HFF-Myc (cell line): ENCODE measurements around the gene LAMA5.

Experiments
- DNase-seq: peaks from one replicate; pipeline ENCODE4 v3.0.0-alpha.2; 2011; ENCODE audit warnings: low read depth; ENCODE audit errors: extremely low read depth
- H3K4me3 ChIP-seq: replicated peaks from 2 replicates; pipeline ENCODE4 v1.5.1; 2011; ENCODE audit warnings: low read depth, mild to moderate bottlenecking, control low read depth, low read length
- CTCF ChIP-seq: IDR thresholded peaks from 2 replicates; pipeline ENCODE4 v1.5.1; 2012; ENCODE audit warnings: mild to moderate bottlenecking, low read depth, low read length, control low read depth; ENCODE audit errors: missing control alignments

LAMA5 gene

DNA sequence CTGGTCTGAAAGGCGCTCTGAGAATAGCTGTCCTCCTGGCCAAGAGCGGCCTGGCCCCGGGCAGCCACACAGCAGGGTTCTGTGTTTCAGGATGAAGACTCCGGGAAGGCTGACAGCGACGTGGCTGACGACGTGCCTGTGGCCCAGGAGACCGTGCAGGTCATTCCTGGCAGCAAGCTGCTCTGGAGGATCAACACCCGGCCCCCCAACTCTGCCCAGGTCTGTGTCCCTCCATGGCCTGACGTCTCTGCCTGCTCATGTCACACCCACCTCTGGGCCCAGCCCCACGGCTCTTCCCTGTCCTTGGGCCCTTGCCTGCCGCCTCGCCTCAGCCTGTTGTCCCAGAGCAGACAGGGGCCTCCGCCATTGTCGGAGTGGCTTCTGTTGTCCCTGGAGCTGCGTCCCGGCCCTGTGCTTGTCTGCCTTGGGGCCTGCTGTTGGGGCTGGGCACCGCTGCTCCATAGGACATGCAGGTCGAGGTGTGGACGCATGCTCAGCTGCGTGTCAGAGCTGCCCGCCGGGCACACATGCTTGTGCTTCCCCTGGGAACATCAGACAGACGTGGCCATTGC is 80.5 kb downstream of the LAMA5 start:
- no peak for TF ChIP-seq CTCF
- H3K4me3 ChIP-seq, result no peak overlapping the region
- DNase-seq, result no peak

DNA sequence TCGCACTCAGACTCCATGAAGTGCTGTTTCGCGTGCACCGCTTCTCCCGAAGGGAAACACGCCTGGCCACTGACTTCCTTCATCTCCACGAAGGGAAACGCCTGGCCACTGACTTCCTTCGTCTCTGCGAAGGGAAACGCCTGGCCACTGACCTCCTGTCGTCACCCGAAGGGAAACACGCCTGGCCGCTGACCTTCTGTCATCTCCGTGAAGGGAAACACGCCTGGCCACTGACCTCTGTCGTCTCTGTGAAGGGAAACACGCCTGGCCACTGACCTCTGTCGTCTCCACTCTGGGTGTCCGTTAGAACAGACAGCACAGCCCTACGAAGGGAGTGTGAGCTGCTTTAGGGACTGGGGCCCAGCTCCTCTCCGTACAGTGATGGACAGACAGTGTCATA is 81.4 kb downstream of the LAMA5 start:
- no peak overlapping the region for H3K4me3 ChIP-seq
- DNase-seq, result no peak
- TF ChIP-seq CTCF, result no peak

DNA sequence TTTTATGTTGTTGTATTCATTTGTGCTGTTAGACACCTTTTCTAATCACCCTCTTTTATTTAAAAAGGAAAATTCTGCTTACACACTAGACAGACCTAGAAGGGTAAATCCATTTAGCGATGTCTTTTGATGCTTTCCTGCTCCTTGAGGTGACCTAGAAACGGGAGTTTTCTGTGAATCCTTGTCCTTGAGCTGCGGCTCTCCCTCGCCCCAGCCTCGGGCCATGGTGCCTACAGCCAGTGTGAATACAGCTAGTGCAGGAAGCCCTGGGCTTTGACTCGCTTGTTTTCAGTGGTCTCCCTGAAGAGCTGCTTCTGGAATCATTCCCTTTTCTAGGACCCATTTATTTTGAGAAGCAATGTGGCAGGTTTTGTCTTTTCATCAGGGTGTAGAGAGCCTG is 82.0 kb downstream of the LAMA5 start:
- DNase-seq, result no peak
- TF ChIP-seq CTCF, result no peak
- no peak overlapping the region for H3K4me3 ChIP-seq

- DNase-seq, result no peak
- H3K4me3 ChIP-seq, result no peak overlapping the region
- TF ChIP-seq CTCF, result no peak
Observed at GRCh38 chr20:62284448-62284847, 82.7 kb downstream of the LAMA5 start.

DNA sequence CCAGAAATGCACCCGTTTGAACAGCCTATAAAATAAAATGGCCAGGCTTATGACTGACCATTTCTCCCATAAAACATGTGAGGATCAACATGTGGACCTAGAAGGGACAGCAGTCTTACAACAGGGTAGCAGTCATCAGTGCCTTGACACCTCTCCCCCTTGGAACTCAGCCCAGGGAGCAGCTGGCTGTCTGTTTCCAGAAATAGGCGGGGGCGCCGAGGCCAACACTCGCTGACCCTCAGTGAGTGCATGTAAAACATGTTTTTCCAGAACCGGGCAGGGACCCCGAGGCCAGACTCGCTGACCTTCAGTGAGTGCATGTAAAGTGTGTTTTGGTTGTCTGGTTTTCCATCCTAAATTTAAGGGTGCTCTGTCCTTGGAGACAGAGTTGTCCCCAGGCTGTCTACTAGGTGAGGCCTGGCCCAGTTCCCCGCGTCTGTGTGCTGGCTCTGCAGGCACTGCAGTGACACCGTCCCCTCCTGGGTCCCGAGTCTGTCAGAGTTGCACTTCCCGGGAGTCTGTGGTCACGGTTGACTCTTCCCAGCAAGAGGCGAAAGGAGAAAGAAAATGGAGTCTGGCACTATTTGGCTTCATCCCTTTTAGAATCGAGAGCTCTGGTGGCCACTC is 84.1 kb downstream of the LAMA5 start:
- TF ChIP-seq CTCF, result no peak
- no peak for DNase-seq
- H3K4me3 ChIP-seq, result no peak overlapping the region

DNA sequence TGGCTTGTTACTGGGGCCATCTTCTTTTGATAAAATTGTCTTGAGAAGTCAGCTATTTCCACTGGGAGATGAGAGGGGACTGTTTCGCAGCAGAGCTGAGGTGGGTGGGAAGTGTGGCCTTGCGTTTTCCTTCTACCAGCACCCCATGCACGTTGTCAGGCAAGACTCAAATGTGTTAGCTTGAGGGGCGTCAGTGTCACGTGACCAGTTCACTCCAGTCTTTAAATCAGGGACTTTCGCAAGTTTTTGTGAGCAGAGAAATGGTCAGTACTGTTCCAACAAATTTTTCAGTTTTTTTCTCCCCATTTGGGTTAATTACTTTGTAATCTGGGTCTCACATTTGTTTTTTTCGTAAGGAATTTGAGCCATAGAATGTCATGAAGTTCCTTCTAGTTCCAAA is 85.0 kb downstream of the LAMA5 start:
- no peak overlapping the region for H3K4me3 ChIP-seq
- no peak for DNase-seq
- TF ChIP-seq CTCF, result no peak
